HepG2 (cell line): Measurements from ENCODE around the gene PARP2. TPM values are rescaled to one million over a fixed set of nuclear protein-coding genes. Genes with fewer than 3 reads are reported as not detected.
A peak's percentile ranks its signal among the peaks of the same experiment; 100 is the strongest.

Source experiments
- BCL6 ChIP-seq: IDR thresholded peaks from 2 replicates; pipeline ENCODE4 v1.6.1; 2016; ENCODE audit warnings: missing genetic modification reagents, missing compliant biosample characterization
- CENPT ChIP-seq: sonication (generic); formaldehyde crosslinking; IDR thresholded peaks from 2 replicates; pipeline ENCODE4 v1.8.0; 2022; ENCODE audit warnings: low read depth, mild to moderate bottlenecking, moderate library complexity, missing genetic modification reagents
- ELF3 ChIP-seq: IDR thresholded peaks from 2 replicates; pipeline ENCODE4 v1.6.1; 2016; ENCODE audit warnings: missing genetic modification reagents, missing compliant biosample characterization
- ESRRA ChIP-seq: sonication (generic); formaldehyde crosslinking; IDR thresholded peaks from 2 replicates; pipeline ENCODE4 v1.5.1; 2020; ENCODE audit warnings: mild to moderate bottlenecking, low read depth, missing genetic modification reagents
- FLYWCH1 ChIP-seq: sonication (generic); formaldehyde crosslinking; IDR thresholded peaks from 2 replicates; pipeline ENCODE4 v1.8.1; 2023; ENCODE audit warnings: mild to moderate bottlenecking, missing genetic modification reagents
- KLF6 ChIP-seq: IDR thresholded peaks from 2 replicates; pipeline ENCODE4 v1.8.0; 2016; ENCODE audit warnings: missing biosample characterization, missing genetic modification reagents
- POGZ ChIP-seq: sonication (generic); formaldehyde crosslinking; IDR thresholded peaks from 2 replicates; pipeline ENCODE4 v1.4.0; 2020; ENCODE audit warnings: mild to moderate bottlenecking, missing genetic modification reagents
- SOX13 ChIP-seq, 3 experiments: fragments of 450-650 bp in 1 of 3; sonication (generic) in 1 of 3; formaldehyde crosslinking in 1 of 3; IDR thresholded peaks in 2 of 3; conservative IDR thresholded peaks in 1 of 3; 2 replicates each; pipeline versions ENCODE4 v1.5.0 to v1.6.1; 2016 to 2020; ENCODE audit warnings: antibody characterized with exemption in 1 of 3, mild to moderate bottlenecking in 1 of 3, missing compliant biosample characterization in 1 of 3, missing genetic modification reagents in 1 of 3, moderate library complexity in 1 of 3
- TGIF2 ChIP-seq: IDR thresholded peaks from 2 replicates; pipeline ENCODE4 v1.6.1; 2016; ENCODE audit warnings: control low read depth, missing compliant biosample characterization
- ZNF724P ChIP-seq: sonication (generic); formaldehyde crosslinking; IDR thresholded peaks from 2 replicates; pipeline ENCODE4 v1.8.0; 2022; ENCODE audit warnings: missing genetic modification reagents, borderline replicate concordance
- polyA plus RNA-seq, 8 experiments: library from polyadenylated mRNA; depleted of rRNA in 3 of 8; stranded (reverse) in 7 of 8; unstranded in 1 of 8; fragments of >200 nt; fragmentation: Illumina TruSeq in 4 of 8; extraction: Trizol in 4 of 8; gene quantifications; 2 replicates each; pipeline versions ENCODE4 v1.2.1 to v1.2.3, GENCODE V29; 2011 to 2016; ENCODE audit warnings: low read depth in 4 of 8, missing spikeins in 1 of 8, mixed read lengths in 1 of 8; ENCODE audit not compliant: insufficient read depth in 1 of 8
- total RNA-seq, 5 experiments: library from RNA; depleted of rRNA; stranded (reverse); fragments of >200 nt; fragmentation: Illumina TruSeq; extraction: Trizol; gene quantifications; 2 replicates each; pipeline ENCODE4 v1.2.3, GENCODE V29; 2016; ENCODE audit warnings: low read depth in 1 of 5
- TF ChIP-seq, protein P1 (sequence below): sonication (generic); formaldehyde crosslinking; IDR thresholded peaks from 2 replicates; pipeline ENCODE4 v1.5.1; 2020; ENCODE audit warnings: missing genetic modification reagents, mild to moderate bottlenecking, borderline replicate concordance
- TF ChIP-seq, protein P2 (sequence below): sonication (generic); formaldehyde crosslinking; IDR thresholded peaks from 2 replicates; pipeline ENCODE4 v1.4.0; 2020; ENCODE audit warnings: missing genetic modification reagents
- TF ChIP-seq, protein P3 (sequence below): sonication (generic); formaldehyde crosslinking; IDR thresholded peaks from 2 replicates; pipeline ENCODE4 v1.4.0; 2020; ENCODE audit warnings: mild to moderate bottlenecking, missing genetic modification reagents
- TF ChIP-seq, protein P4 (sequence below): sonication (generic); formaldehyde crosslinking; IDR thresholded peaks from 2 replicates; pipeline ENCODE4 v1.4.0; 2020; ENCODE audit warnings: mild to moderate bottlenecking, missing genetic modification reagents
- TF ChIP-seq, protein P5 (sequence below): sonication (generic); formaldehyde crosslinking; IDR thresholded peaks from 2 replicates; pipeline ENCODE4 v1.5.0; 2020; ENCODE audit warnings: mild to moderate bottlenecking, missing genetic modification reagents, borderline replicate concordance
- TF ChIP-seq, protein P6 (sequence below): sonication (generic); formaldehyde crosslinking; IDR thresholded peaks from 2 replicates; pipeline ENCODE4 v1.5.0; 2020; ENCODE audit warnings: missing genetic modification reagents, mild to moderate bottlenecking, borderline replicate concordance
- TF ChIP-seq, protein P7 (sequence below): IDR thresholded peaks from 2 replicates; pipeline ENCODE4 v1.6.1; 2016; ENCODE audit warnings: missing genetic modification reagents, missing compliant biosample characterization

PARP2 gene
- total and polyA plus RNA-seq, 2 of the 13 experiments (the other 11 are each of a cell fraction or from before 2014, with no cell fraction given), result 37.3 to 38.4 TPM

DNA sequence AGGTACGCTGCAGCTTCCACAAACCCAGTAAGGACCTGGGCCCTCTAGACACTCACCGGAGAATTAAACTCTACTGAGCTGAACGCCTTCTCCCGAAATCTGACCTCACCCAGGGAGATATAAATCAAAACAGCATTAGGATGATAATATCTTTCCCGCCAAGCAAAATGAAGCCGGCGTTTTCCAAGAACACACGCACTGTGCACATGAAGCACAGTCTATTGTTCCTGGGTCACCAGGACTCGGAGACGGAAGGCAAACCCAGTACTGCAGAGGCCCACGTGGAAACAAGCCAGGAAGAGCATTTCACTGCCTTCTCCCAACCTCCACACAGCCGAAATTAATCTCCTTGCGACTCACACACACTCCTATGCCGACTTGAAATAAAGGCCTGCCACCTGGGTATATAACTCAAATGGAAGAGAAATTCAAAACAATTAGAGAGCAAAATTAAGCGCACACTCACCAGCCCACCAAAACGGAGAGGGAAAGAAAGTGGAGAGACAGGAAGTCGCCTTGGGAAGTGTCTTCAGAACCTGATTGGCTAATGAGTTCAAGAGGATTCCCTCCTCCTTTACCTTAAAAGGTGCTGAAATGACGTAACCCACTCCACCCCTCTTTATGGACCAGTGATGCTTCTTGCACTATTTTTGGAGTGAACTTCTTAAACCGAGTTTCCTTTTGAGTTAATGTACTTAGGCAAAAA lies 10.5 kb upstream of the PARP2 start, which contains the start of gene CCNB1IP1 (continued):
- TF ChIP-seq, protein P1, sequence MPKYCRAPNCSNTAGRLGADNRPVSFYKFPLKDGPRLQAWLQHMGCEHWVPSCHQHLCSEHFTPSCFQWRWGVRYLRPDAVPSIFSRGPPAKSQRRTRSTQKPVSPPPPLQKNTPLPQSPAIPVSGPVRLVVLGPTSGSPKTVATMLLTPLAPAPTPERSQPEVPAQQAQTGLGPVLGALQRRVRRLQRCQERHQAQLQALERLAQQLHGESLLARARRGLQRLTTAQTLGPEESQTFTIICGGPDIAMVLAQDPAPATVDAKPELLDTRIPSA, result no peak
- TF ChIP-seq, protein P2, sequence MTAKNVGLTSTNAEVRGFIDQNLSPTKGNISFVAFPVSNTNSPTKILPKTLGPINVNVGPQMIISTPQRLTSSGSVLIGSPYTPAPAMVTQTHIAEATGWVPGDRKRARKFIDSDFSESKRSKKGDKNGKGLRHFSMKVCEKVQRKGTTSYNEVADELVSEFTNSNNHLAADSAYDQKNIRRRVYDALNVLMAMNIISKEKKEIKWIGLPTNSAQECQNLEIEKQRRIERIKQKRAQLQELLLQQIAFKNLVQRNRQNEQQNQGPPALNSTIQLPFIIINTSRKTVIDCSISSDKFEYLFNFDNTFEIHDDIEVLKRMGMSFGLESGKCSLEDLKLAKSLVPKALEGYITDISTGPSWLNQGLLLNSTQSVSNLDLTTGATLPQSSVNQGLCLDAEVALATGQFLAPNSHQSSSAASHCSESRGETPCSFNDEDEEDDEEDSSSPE (CRISPR knock-in tag), result no peak; the same call in none of the 2 replicates
- no peak for TF ChIP-seq CENPT (CRISPR knock-in tag)
- 0 out of 2 replicates have a peak, but pooled peaks have one; percentile 66 for TF ChIP-seq FLYWCH1 (CRISPR knock-in tag)
- TF ChIP-seq BCL6 (CRISPR knock-in tag), result peak; percentile 19
- 0 out of 2 replicates have a peak, but pooled peaks have one; percentile 13 for TF ChIP-seq POGZ (CRISPR knock-in tag)
- no peak; the same call in 1 of the 2 replicates for TF ChIP-seq SOX13 (IDR thresholded peaks at IDR 0.05)
- TF ChIP-seq SOX13 (CRISPR knock-in tag; conservative IDR thresholded peaks at IDR 0.05 in 1 of 2, IDR thresholded peaks at IDR 0.05 in 1 of 2), result no peak
- TF ChIP-seq ELF3 (CRISPR knock-in tag), result no peak
- TF ChIP-seq, protein P3, sequence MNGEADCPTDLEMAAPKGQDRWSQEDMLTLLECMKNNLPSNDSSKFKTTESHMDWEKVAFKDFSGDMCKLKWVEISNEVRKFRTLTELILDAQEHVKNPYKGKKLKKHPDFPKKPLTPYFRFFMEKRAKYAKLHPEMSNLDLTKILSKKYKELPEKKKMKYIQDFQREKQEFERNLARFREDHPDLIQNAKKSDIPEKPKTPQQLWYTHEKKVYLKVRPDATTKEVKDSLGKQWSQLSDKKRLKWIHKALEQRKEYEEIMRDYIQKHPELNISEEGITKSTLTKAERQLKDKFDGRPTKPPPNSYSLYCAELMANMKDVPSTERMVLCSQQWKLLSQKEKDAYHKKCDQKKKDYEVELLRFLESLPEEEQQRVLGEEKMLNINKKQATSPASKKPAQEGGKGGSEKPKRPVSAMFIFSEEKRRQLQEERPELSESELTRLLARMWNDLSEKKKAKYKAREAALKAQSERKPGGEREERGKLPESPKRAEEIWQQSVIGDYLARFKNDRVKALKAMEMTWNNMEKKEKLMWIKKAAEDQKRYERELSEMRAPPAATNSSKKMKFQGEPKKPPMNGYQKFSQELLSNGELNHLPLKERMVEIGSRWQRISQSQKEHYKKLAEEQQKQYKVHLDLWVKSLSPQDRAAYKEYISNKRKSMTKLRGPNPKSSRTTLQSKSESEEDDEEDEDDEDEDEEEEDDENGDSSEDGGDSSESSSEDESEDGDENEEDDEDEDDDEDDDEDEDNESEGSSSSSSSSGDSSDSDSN, result peak; percentile 60; the same call in 1 of the 2 replicates
- TF ChIP-seq ESRRA, result no peak
- no peak; the same call in 1 of the 2 replicates for TF ChIP-seq TGIF2 (CRISPR knock-in tag)
- TF ChIP-seq, protein P4, sequence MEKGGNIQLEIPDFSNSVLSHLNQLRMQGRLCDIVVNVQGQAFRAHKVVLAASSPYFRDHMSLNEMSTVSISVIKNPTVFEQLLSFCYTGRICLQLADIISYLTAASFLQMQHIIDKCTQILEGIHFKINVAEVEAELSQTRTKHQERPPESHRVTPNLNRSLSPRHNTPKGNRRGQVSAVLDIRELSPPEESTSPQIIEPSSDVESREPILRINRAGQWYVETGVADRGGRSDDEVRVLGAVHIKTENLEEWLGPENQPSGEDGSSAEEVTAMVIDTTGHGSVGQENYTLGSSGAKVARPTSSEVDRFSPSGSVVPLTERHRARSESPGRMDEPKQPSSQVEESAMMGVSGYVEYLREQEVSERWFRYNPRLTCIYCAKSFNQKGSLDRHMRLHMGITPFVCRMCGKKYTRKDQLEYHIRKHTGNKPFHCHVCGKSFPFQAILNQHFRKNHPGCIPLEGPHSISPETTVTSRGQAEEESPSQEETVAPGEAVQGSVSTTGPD (CRISPR knock-in tag), result no peak
- TF ChIP-seq, protein P5, sequence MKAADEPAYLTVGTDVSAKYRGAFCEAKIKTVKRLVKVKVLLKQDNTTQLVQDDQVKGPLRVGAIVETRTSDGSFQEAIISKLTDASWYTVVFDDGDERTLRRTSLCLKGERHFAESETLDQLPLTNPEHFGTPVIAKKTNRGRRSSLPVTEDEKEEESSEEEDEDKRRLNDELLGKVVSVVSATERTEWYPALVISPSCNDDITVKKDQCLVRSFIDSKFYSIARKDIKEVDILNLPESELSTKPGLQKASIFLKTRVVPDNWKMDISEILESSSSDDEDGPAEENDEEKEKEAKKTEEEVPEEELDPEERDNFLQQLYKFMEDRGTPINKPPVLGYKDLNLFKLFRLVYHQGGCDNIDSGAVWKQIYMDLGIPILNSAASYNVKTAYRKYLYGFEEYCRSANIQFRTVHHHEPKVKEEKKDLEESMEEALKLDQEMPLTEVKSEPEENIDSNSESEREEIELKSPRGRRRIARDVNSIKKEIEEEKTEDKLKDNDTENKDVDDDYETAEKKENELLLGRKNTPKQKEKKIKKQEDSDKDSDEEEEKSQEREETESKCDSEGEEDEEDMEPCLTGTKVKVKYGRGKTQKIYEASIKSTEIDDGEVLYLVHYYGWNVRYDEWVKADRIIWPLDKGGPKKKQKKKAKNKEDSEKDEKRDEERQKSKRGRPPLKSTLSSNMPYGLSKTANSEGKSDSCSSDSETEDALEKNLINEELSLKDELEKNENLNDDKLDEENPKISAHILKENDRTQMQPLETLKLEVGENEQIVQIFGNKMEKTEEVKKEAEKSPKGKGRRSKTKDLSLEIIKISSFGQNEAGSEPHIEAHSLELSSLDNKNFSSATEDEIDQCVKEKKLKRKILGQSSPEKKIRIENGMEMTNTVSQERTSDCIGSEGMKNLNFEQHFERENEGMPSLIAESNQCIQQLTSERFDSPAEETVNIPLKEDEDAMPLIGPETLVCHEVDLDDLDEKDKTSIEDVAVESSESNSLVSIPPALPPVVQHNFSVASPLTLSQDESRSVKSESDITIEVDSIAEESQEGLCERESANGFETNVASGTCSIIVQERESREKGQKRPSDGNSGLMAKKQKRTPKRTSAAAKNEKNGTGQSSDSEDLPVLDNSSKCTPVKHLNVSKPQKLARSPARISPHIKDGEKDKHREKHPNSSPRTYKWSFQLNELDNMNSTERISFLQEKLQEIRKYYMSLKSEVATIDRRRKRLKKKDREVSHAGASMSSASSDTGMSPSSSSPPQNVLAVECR (CRISPR knock-in tag), result peak; percentile 94
- TF ChIP-seq ZNF724P (CRISPR knock-in tag), result 0 out of 2 replicates have a peak, but pooled peaks have one; percentile 28
- TF ChIP-seq, protein P6, sequence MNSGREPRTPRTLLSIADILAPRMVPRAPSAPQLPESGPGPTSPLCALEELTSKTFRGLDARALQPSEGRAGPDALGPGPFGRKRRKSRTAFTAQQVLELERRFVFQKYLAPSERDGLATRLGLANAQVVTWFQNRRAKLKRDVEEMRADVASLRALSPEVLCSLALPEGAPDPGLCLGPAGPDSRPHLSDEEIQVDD, result no peak
- TF ChIP-seq, protein P7, sequence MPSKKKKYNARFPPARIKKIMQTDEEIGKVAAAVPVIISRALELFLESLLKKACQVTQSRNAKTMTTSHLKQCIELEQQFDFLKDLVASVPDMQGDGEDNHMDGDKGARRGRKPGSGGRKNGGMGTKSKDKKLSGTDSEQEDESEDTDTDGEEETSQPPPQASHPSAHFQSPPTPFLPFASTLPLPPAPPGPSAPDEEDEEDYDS, result peak; percentile 76
- no peak for TF ChIP-seq KLF6
